HG03159 (cell line): Measurements from ENCODE around the gene OR2A5.
"Not testable (repeated sequence)": the region's sequence is repeated elsewhere in the genome, so short reads cannot be mapped to it uniquely, and the experiment has no call there.

Source experiments
- ATAC-seq: cut with Tn5 transposase; IDR thresholded peaks from one replicate; pipeline ENCODE4 v1.9.1; 2021; ENCODE audit warnings: mild to moderate bottlenecking, moderate library complexity; ENCODE audit not compliant: unreplicated experiment

The OR2A5 gene, protein sequence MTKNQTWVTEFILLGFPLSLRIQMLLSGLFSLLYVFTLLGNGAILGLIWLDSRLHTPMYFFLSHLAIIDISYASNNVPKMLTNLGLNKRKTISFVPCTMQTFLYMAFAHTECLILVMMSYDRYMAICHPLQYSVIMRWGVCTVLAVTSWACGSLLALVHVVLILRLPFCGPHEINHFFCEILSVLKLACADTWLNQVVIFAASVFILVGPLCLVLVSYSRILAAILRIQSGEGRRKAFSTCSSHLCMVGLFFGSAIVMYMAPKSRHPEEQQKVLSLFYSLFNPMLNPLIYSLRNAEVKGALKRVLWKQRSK

DNA sequence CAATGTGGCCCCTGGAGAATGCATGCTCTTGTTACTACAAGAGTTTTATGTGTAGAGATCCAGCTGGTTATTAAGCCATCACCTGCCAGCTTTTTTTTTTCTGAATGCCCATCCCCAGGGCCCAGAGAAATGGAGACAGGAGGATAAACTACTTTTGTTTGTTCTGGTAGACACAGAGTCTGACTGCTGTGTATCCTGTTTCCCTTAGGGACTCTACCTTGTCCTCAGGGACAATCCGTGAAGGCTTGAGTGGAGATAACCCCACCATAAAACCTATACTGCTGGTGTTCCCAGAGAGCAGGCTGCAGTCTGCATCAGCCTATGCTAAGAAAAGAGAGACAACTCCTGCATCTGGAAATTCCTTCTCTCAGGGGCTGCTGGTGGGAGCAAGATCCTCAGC lies at the start of gene OR2A5:
TSS of gene OR2A5 (plus strand) at position 301 of the 400 bp plus-strand sequence. CDS start 1,454 bp downstream, outside the sequence.
- ATAC-seq = no peak

DNA sequence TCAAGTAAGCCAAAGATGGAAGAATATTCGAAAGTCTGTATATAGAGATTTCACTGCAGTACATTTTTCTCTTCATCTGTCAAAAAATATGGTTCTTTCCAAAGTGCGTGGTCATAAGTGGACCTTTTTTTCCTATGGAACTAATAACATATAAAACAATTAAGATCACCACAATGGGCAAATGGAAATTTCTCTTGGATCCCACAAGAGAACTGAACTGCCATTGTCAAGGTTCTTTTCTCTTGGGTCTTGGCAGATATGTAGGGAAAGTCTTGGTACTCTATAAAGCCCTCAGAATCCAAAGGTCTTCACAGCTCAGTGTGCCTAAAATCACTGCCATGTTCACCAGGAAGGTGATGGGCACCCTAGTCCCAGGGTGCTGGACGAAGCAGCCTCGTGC lies 48.7 kb upstream of the OR2A5 start, which contains the start of gene OR6B1:
TSS of gene OR6B1 (plus strand) at position 301 of the 400 bp plus-strand sequence. CDS start 3,677 bp downstream, outside the sequence.
- ATAC-seq = no peak

DNA sequence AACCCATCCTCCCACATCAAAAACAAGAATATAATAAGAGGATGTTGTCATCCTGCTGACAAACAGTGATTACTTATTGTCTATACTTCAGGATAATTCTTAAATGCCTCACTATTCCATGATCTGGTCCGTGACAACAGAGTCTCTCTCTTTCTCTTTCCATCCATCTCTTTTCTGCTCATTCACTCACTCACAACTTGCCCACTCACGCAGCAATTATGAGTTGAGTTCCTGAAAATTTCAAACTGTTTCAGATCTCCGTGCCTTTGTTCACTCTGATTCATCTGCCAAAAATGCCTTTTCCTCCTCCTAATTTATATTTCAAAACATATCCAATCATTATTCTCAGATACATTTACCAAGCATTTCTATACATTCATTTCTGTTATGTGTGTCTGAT lies 47.2 kb upstream of the OR2A5 start:
- no peak for ATAC-seq

DNA sequence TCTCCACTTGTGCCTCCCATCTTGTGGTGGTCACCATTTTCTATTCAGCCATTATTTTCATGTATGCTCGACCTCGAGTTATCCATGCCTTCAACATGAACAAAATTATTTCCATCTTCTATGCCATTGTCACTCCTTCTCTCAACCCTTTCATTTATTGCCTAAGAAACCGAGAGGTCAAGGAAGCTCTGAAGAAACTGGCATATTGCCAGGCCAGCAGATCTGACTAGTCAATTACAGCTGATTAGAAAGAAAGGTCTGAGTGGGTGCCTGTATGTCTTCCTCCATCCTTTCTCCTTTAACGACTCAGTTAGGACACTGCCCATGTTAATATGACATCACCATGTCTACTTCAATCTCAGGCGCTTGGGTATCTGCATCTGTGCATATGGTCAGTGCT lies 44.0 kb upstream of the OR2A5 start:
- no peak for ATAC-seq

DNA sequence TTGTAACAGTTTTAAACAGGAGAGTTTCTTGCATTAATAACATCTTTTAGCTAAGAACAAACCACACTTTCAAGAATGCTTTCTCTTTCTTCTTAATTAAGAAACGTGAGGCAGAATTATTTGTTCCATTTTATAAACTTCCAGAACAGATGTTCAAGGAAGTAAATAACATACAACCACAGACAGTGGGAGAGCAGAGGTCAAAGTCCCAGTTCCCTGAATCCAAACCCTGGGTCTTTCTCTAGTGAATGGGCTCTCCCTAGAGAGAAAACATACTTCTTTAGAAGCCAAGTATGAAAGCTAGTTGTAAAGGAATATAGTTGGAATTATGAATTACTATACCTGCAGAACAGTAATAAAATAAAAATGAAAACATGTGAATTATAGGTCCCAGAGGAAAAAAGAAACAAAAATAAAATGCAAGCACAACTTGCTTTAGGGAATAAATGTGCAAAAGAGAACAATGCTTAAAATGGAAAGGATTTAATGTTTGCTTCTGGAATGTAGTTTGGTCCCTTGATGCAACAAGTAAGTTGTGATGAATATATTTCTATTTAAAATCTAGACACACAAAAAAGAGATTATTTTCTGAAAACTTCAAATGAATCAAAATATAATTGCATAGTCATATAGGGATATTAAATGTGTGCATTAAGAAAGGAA lies 42.6 kb upstream of the OR2A5 start:
- no peak for ATAC-seq

DNA sequence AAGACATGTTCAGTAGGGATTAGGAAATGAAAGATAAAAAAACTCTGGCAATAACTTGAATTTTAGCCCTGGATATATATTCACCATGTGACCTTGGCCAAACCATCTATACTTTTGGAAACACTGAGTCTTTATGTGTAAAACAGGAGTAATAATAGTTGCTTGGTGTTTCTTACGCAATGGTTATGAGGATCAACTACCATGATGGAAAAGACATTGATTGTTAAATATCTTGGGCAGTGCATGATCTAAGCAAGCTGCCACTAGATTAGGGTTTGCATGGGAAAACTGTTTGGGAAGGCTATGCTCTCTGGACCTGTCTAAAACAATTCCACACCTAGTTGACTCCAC lies 42.1 kb upstream of the OR2A5 start:
- no peak for ATAC-seq

DNA sequence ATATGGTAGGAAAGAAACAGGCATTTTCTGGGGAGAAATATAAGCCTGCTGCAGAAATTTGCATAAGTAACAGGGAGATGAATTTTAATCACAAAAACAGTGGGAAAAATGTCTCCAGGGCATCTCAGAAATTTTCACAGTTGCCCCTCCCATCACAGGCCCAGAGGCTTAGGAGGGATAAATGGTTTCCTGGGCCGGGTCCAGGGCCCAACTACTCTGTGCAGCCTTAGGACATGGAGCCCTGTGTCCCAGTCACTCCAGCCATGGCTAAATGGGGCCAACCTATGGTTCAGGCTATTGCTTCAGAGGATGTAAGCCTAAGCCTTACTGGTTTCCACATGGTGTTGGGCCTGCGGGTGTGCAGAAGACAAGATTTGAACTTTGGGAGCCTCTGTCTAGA lies 39.4 kb upstream of the OR2A5 start:
- ATAC-seq = no peak

DNA sequence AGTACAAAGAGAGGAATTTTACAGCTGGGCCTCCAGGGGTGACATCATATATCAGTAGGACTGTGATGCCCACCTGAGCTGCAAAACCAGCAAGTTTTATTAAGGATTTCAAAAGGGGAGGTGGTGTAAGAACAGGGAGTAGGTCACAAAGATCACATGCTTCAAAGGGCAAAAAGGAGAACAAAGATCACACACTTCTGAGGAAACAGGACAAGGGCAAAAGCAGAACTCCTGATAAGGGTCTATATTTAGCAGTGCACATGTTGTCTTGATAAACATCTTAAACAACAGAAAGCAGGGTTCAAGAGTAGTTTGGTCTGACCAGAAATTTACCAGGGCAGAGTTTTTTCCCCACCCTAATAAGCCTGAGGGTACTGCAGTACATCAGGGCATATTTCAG lies 38.7 kb upstream of the OR2A5 start:
- not testable (repeated sequence) for ATAC-seq

DNA sequence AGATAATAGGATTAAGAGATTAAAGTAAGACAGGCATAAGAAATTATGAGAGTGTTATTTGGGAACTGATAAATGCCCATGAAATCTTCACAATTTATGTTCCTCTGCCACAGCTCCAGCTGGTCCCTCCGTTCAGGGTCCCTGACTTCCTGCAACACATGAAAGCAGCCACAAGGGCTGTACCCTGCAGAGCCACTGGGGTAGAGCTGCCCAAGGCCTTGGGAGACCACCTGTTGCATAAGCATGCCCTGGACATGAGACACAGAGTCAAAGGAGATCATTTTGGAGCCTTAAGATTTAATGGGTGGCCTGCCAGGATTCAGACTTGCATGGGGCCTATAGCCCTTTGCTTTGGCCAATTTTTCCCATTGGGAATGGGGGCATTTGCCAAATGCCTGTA lies 37.9 kb upstream of the OR2A5 start:
- not testable (repeated sequence) for ATAC-seq

DNA sequence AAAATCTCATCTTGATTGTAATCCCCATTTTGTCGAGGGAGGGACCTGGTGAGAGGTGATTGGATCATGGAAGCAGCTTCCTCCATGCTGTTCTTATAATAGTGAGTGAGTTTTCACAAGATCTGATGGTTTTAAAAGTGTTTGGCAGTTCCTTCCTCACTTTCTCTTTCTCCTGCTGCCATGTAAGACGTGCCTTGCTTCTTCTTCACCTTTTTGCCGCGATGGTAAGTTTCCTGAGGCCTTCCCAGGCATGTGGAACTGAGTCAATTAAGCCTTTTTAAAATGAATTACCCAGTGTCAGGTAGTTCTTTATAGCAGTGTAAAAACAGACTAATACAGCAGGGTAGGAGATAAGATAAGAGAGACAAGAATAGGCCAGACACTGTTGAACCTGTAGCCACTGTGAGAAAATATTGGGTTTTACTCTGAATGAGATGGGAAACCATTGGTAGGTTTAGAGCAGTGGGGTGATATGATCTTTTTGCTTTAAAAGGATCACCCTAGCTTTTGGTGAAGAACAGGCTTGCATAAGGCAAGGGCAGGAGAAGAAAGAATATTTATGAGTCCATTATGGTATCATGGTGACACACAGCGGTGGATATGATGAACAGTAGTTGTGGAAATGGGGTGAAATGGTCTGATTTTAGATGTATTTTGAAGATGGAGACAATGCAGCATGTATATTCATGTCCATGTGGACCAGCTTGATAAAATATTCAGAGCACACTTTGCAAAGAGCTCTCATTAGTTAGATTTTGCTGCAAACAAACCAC lies 37.1 kb upstream of the OR2A5 start:
- ATAC-seq = no peak

DNA sequence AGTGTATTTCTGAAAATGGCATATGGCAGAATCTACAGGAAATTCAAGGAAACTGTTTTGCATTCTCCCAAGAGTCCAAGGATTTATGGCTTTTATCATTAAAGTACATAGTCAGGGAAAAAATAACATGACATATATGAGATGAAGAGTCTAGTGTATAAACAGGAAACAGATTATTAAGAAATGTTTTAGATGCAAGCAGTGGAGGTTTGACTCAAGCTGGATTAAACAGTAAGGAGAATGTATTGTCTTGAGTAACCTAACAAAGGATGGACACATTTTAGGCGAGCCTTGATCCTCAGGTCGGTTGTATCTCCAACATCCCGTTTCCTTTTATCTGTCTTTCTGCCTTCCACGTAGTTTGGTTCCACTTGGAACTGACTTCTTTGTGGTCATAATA lies 30.7 kb upstream of the OR2A5 start:
- no peak for ATAC-seq

DNA sequence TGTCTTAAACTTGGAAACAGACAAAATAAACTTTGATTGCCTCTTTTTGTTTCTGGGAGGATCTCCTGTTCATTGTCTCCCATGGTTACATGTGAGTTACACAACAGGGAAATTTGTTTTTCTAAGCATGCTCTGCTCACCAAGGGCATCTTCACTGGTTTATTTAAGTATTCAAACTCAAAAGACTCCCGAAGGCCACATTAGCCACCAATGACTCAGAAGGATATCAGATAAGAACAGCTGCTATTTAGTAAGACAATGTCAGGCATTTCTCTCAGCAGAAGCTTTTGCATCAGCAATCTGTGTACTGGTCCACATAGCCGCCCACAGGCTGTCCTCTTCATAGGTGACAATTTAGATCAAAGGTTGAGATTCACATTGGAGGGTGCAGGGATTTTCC lies 29.3 kb upstream of the OR2A5 start:
- no peak for ATAC-seq

DNA sequence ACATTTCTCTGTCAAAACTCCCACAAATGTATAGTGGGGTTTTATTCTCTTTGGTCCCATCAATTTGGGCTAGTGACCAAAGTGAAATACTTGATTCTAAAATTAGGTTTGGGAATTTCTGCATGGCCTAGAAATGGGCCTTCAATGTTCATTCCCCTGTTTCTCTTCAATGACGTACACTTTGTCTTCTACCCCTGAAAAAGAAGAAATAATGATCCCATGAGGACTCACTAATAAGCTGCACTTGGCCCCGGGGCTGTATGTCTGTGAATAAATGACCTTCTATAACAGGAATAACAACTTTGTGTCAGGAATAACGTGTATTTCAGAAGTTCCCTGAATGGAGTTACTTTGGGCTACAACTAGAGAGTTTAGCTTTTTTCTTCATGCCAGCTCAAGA lies 28.4 kb upstream of the OR2A5 start:
- no peak for ATAC-seq

DNA sequence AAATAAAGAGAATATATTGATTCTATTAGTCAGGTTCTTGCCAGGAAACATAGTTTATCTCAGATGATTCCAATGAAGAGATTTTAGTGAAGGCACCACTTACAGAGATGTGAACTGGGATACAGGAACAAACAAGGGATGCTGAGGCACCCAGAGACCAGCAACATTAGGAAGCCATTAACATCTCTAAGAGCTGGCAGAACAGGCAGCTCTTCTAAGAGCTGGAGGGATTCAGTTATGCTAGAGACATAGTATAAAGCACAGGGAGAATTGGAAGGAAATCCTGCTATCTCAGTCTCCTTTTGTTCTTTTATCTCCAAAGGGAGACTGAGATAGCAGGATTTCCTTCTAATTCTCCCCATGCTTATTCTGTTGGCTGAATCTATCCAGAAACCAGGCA lies 26.6 kb upstream of the OR2A5 start:
- ATAC-seq = no peak

DNA sequence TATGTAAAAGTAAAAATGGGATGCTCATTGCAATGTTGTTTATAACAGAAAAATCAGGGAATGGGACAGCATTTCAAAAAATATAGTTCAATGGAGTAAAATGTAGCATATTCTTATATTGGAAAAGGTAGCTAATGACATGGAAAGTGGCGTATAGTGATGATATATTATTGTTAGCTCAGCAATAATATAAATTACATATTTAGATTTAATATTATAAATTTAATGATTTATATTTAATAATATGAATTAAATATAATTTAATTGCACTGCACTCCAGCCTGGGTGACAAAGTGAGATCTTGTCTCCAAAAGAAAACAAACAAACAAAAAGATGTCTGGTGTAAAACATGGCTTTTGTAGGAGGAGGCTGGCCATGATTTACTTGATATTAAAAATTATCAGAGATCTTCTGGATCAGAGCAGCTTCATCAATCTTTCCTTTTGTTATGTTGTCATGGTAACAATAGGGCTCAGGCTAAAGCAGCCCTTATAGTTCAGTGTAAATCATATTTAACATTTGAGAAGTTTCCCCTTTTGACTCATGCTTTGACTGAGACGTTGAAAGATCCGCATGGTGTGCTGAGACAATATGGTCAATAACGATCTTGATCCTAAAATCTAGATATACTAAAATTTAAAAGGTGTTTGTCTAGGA lies 25.4 kb upstream of the OR2A5 start:
- no peak for ATAC-seq

DNA sequence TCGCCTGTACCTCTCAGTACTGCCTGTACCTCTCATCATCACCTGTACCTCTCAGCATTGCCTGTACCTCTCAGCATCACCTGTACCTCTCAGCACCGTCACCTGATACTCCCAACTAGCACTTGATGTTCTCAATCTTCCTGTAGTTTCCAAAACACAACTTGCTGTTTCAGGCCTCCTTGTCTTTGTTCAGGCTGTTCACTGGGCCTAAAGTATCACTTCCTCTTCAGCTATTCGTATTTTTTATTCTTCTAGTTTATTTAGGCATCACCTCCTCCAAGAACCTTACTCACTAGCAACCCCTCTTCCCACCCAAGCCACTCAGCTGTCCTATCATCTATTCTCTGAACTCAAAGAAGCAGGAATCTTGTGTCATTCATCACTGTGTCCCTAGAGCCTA lies 24.5 kb upstream of the OR2A5 start:
- no peak for ATAC-seq

DNA sequence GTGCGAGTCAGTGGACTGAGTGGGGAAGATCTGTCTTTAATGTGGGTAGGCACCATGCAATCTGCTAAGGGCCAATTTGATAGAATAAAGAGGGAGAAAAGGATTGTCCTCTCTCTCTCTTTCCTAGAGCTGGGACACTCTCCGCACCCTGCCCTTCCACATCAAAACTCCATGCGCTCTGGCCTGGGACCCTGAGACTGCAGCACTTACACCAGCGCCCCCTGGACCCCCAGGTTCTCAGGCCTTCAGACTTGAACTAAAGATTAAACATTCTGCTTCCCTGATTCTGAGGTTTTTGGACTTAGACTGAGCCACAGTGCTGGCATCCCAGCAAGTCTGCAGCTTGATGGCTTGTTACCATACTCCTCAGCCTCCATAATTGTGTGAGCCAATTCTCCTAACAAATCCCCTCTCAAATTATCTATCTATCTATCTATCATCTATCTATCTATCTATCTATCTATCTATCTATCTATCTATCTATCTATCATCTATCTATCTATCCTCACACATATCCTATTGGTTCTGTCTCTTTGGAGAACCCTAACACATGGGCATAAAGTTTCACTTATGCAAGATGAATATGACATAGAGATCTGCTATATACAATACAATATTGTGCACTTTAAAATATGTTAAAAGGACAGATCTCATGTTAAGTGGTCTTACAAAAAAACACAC lies 22.4 kb upstream of the OR2A5 start:
- ATAC-seq = no peak

DNA sequence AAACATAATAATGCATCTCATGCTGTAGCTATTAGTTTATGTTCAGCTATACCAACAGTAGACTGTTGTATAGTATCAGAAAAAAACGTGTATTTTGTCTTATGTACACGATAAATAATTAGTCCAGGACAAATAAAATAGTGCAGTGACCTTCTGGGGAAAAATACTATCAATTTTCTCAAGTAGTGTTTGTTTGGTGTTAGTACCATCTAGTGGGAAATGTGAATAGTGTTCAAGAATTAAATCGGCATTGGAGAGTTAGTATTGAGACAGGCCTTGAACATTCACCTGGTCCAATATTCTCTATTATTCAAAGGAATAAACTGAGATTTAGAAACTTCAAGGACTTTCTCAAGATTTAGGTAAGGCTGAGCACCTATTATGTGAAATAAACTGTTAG lies 21.7 kb upstream of the OR2A5 start:
- no peak for ATAC-seq

DNA sequence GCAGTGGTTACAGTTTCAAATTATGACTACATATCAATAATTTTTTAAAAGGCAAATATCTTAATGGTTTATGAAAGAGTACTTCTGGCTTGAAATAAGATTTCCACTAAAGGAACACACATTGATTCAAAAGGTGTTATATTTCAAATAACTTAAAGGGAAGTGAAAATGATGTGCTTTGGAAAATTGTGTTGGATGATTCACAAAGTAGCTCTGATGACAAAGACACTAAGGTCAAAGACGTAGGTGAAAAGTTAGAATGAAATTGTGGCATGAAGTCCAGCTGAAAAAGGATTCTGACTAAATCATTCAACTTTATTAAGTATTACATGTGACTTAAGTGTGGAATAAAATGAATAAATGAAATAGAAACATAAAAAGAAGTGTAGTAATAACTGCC lies 20.8 kb upstream of the OR2A5 start:
- ATAC-seq = no peak

DNA sequence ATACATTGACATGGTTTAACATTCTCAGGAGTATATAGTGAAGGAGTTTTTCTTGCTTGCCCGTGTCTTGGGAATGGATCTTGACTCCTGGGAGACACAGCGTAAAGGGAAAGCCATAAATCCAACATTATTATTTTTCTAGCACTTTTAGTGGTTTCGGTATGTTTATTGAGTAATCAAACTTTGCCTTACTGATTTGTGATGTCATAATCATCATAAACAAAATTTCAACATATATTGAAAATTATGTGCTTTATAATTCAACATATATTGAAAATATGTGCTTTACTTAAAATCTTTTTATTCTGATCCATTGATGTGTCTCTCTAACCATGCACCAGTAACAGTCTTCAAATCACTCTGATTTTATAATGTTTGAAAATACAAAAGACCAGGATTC lies 20.2 kb upstream of the OR2A5 start:
- no peak for ATAC-seq

DNA sequence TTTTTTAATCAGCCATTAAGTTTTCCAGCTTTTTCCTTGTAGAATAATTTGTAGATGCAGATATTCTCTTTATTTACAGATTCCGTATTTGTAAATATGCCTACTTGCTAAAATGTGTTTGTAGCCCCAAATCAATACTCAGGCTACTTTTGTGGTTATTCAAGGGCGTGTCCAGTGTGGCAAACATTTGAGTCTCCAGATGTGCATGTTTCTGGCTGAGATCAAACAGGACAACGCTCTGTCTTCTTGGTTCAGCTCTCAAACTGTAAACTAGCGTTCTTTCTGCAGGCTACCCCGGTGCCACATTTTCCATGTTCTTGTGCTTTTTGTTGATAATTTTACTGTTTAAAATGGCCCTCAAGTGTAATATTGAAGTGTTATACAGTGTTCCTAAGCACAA lies 16.2 kb upstream of the OR2A5 start:
- no peak for ATAC-seq
